ENCODE measurements around the gene NUDT12.

NUDT12 gene

GRCh38 chr5:103539376-103540330 is 22.9 kb downstream of the NUDT12 start:
- no peak for DNase-seq

GRCh38 chr5:103532086-103532734 is 30.4 kb downstream of the NUDT12 start:
- DNase-seq = no peak

DNA sequence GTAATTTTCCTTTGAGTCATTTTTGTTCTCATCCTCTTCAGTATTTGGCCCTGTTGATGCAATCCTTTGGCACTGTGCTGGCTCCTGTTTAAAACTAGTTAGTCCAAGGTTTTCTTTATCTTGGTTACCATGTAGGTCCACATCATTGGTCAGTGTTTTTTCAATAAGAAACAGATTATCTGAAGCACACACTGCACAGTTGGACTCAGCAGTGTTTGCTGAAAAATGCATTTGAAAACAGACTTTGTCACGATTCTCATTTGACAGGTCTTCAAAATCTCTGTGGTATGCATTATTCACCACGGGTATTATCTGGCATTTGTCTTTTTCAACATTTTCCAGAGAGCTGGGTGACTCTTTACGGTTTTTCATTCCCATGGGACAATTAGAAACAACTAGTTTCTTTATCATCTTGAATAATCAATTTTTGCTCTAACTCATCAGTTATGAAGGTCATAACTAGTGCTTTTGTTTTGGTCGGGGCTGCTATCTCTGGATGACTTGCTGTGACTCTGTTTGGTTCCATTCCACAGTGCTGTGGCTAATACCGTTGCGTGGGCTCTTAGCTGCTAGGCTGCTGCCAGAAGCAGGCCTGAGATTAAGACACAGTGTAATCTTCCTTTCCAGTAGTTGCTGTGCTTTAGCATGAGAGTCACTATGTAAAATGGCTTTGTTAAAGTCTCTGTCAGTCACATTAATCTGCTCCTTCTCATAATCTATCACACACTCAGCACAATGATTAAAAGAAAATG is 36.2 kb downstream of the NUDT12 start:
- no peak for DNase-seq

- no peak for DNase-seq
Measured at GRCh38 chr5:103525361-103525760, 37.2 kb downstream of the NUDT12 start.

GRCh38 chr5:103523319-103523718 is 39.3 kb downstream of the NUDT12 start:
- DNase-seq = no peak

DNA sequence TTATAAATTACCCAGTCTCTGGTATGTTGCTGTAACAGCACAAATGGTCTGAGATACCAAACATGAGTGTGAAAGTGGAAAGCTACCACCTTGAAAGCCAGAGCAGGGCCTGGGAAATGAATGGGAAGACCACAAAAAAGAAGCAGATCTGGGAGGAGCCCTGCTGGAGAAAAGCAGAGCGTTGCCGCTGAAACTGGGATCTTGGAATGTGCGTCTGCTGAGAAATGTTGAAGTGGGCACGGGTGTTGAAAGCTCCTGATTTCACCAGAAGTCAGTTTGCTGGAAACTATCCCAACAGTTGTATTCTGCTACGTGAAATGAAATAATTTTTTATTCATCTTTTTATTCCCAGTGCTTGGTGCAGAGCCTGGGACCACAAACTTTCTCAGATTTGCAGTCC is 40.0 kb downstream of the NUDT12 start:
- no peak for DNase-seq

- no peak for DNase-seq
Measured at GRCh38 chr5:103519550-103519949, 43.0 kb downstream of the NUDT12 start.

- no peak for DNase-seq
Measured at GRCh38 chr5:103514371-103514770, 48.2 kb downstream of the NUDT12 start.

GRCh38 chr5:103513701-103514100 is 48.9 kb downstream of the NUDT12 start:
- no peak for DNase-seq

GRCh38 chr5:103512500-103512899 is 50.1 kb downstream of the NUDT12 start:
- DNase-seq = no peak

DNA sequence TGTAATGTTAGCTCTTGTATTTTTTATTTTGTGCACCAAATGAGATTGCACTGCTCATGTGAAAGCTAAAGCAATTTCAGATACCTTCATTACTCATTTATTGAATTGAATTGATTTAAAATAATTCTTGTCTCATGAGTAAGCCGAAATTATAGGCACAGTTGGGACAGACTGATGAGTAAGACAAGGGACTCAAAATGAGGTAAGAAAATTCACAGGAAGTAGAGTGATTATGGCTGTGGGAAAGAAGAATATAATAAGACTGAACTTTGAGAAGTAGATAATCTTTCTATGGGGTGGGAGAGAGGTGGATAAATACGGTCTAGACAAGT is 51.1 kb downstream of the NUDT12 start:
- no peak for DNase-seq

DNA sequence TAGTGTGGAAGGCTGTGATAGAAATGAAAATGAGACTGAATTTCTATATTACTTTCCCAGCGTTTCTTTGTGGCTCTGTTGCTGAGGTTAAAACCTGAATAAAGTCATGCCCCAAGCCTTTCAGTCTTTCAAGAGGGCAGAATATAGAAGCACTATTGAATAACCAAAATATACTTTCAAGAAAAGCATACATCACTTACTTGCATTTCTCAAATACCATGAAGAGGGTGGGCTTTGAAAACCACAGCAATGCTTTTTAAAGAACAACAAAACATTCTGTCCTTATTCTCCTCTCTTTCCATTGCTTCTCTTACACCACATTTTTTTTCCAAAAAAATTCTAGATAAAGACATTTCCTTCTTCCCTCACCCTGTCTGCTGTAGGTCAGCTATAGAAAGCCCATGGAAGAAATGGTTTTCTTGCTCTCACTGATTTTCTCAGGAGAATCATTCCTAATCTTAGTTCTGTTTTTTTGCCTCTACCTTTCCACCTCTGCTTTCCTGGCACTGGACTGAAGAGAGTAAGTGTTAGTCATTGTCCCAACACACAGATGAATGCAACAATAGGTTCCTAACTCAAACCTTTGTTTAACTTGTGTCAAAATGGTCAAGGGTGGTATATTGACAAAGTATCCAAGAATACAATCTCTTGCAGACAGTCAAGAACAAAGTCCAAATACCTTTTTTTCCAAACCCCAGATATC is 51.6 kb downstream of the NUDT12 start:
- no peak for DNase-seq

- no peak for DNase-seq
Measured at GRCh38 chr5:103505581-103506305, 56.8 kb downstream of the NUDT12 start.

- DNase-seq = no peak
Measured at GRCh38 chr5:103503066-103503465, 59.5 kb downstream of the NUDT12 start.

DNA sequence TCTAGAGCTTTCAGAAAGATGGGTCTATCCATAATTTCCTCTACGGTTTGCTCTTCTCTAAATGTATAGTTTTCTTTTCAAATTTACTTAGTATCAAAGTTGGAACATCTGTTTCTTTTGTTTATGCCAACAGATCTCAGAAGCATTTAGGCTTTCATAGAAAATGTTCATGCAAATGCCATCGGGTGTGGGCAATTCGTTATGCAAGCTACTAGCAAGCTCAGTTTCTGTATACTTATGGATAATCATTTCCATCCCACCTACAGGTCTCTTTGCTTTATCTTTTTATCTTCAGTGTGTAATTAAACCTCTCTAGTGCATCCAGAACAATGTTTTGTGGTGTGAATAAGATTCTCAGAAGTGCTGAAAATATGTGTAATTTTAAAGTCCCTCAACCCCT is 59.9 kb downstream of the NUDT12 start:
- DNase-seq = no peak
